SKM-1 treated with dmso at 0.1 percent for 144 hours (cell line): Measurements from ENCODE around the gene ZNF467.

Experiments
- DNase-seq: peaks from one replicate; lab custom pipeline; 2025; ENCODE audit not compliant: unreplicated experiment; lab: John Stamatoyannopoulos, UW

The ZNF467 gene

GRCh38 chr7:149716007-149716931, 57.1 kb downstream of the ZNF467 start:
- no peak for DNase-seq

GRCh38 chr7:149715476-149715875, 57.9 kb downstream of the ZNF467 start:
- DNase-seq: no peak

GRCh38 chr7:149714910-149715471, 58.4 kb downstream of the ZNF467 start:
- DNase-seq: no peak
